Right atrium auricular region (tissue), 2 donors: Measurements from ENCODE around the gene HSPA1L. TPM values are rescaled to one million over a fixed set of nuclear protein-coding genes. Genes with fewer than 3 reads are reported as not detected.

Experiments used
- DNase-seq: peaks from one replicate; pipeline ENCODE4 v3.0.0-alpha.2; 2019; ENCODE audit warnings: low spot score
- H3K27ac ChIP-seq, 2 donors: fragments of 200-600 bp; sonication (generic); 1 replicate in 1 of 2; 2 replicates in 1 of 2; pipeline ENCODE4 v1.5.1; 2016 to 2019
- H3K27me3 ChIP-seq, 2 donors: fragments of 200-600 bp; sonication (generic); one replicate each; pipeline versions ENCODE4 v1.5.1 to v1.6.0; 2017 to 2019
- H3K36me3 ChIP-seq: fragments of 200-600 bp; sonication (generic); one replicate; pipeline ENCODE4 v1.5.1; 2016
- H3K4me1 ChIP-seq, 2 donors: fragments of 200-600 bp; sonication (generic); one replicate each; pipeline versions ENCODE4 v1.5.1 to v1.6.0; 2017 to 2019
- H3K4me3 ChIP-seq, 2 donors: fragments of 200-600 bp; sonication (generic); 1 replicate in 1 of 2; 2 replicates in 1 of 2; pipeline ENCODE4 v1.5.1; 2017 to 2019; ENCODE audit warnings: mild to moderate bottlenecking in 1 of 2, moderate library complexity in 1 of 2
- H3K9me3 ChIP-seq, 2 donors: fragments of 200-600 bp; sonication (generic); one replicate each; pipeline ENCODE4 v1.5.1; 2019
- total RNA-seq, 2 donors: library from RNA; depleted of rRNA; stranded (reverse); fragments of >200 nt; gene quantifications; one replicate each; pipeline ENCODE4 v1.1.0, GENCODE V29; 2016
- TF ChIP-seq, protein P1 (sequence below), 2 donors: fragments of 200-600 bp; sonication (generic); IDR thresholded peaks; one replicate each; pipeline ENCODE4 v1.5.1; 2019; ENCODE audit warnings: antibody characterized with exemption in 2 of 2

HSPA1L gene
- total RNA-seq, 2 donors from 2014 or later, result 1.1 to 1.6 TPM

DNA sequence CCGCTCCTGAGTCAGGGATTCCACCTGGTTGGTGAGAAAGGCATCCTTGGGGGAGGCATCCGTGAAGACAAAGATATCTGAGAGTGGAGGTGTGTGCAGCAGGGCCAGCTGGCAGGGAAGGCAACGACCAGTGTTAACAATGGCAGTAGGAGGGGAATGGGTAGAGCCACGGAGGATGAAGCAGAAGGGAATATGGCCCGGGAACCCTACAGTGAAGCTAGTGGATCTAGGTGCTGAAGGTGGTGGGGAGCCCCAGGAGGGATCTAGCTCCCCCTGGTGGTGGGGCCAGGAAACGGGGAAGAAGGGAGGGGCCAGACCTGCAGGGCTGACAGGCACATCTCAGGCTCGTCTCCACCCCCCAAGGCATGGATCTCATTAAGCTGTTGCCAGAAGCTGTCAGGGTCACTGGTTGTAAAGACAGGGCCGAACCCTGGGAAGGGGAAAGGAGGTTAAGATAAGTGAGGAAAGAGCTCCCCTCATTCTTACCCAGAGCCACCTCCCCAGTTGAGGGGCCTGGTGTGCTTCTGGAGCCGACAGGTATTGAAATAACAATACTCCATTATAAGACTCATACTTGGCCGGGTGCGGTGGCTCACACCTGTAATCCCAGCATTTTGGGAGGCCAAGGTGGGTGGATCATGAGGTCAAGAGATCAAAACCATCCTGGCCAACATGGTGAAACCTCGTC lies 45.3 kb downstream of the HSPA1L start:
- H3K27ac ChIP-seq, result no peak overlapping the region
- no peak overlapping the region for H3K4me3 ChIP-seq
- peak; percentile 67 for DNase-seq
- H3K9me3 ChIP-seq, result no peaks in the 10 kb centered on the region
- no peaks in the 10 kb centered on the region for H3K36me3 ChIP-seq
- peaks cover 0 to 4% of the 10 kb centered on the region in 2 donors for H3K4me1 ChIP-seq
- no peaks in the 10 kb centered on the region for H3K27me3 ChIP-seq
- TF ChIP-seq, protein P1, sequence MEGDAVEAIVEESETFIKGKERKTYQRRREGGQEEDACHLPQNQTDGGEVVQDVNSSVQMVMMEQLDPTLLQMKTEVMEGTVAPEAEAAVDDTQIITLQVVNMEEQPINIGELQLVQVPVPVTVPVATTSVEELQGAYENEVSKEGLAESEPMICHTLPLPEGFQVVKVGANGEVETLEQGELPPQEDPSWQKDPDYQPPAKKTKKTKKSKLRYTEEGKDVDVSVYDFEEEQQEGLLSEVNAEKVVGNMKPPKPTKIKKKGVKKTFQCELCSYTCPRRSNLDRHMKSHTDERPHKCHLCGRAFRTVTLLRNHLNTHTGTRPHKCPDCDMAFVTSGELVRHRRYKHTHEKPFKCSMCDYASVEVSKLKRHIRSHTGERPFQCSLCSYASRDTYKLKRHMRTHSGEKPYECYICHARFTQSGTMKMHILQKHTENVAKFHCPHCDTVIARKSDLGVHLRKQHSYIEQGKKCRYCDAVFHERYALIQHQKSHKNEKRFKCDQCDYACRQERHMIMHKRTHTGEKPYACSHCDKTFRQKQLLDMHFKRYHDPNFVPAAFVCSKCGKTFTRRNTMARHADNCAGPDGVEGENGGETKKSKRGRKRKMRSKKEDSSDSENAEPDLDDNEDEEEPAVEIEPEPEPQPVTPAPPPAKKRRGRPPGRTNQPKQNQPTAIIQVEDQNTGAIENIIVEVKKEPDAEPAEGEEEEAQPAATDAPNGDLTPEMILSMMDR (IDR thresholded peaks at IDR 0.05), result peak; percentile 44 to 75

DNA sequence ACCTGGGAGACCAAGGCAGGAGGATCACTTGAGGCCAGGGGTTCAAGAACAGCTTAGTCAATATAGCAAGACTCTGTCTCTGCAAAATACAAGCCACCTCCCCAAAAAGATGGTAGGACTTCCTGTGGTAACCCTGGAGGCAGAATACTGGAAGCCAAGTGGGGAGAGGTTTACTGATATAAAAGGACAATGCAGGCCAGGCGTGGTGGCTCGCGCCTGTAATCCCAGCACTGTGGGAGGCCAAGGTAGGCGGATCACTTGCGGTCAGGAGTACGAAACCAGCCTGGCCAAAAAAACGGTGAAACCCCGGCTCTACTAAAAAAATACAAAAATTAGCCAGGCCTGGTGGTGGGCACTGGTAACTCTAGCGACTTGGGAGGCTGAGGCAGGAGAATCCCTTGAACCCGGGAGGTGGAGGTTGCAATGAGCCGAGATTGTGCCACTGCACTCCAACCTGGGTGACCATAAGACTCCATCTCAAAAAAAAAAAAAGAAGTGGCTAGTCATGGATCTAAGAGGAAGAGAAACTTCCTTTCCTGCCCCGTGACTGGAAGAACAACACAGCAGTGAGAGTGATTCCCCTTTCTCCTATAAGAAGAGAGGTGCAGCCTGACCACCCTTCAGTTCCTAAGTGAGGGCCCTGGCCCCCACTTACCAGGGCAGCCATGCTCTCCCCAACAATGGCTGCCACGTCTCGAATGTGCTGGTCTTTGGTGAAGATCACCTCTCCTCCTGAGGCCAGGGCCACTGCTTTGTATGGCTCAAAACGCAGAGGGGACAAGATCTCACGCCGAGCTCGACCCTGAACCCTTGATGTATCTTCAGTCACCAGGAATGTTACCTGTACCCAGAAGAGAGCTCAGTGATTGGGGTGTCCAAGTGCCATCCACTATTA lies 46.5 kb downstream of the HSPA1L start:
- TF ChIP-seq, protein P1 (IDR thresholded peaks at IDR 0.05), result no peak
- Histone ChIP-seq H3K27ac (no peak overlapping the region), H3K27me3 (no peaks in the 10 kb centered on the region), H3K4me1 (peaks cover 0 to 4% of the 10 kb centered on the region in 2 donors), H3K4me3 (no peak overlapping the region), H3K36me3 (no peaks in the 10 kb centered on the region), H3K9me3 (no peaks in the 10 kb centered on the region)
- no peak for DNase-seq

DNA sequence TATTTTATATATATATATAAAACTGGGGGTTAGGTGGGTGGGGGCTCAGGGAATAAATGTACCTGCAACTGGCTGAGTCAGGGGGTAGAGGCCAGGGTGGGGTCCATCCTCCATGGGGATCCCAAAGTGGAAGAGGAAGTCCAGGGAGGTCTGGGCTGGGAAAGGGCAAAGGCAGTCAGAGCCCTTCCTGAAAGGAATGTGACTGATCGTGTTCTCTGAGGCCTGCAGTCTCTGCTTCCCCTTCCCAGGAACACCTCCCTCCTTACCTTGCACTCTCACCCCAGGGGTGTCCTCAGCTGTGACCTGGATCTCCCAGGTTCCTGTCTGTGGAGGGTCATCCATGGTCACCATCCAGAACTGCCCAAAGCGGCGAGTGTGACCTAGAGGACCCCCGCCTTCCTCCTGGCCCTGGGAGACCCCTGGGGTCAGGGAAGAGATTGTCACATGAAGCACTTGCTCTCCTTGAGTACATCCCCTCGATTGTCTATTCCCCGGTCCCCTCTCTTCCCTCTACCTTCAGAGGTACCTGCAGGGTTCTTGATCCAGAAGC lies 47.9 kb downstream of the HSPA1L start:
- TF ChIP-seq, protein P1 (IDR thresholded peaks at IDR 0.05), result no peak
- H3K27ac ChIP-seq, result no peak overlapping the region
- H3K4me3 ChIP-seq, result no peak overlapping the region
- peaks cover 0 to 4% of the 10 kb centered on the region in 2 donors for H3K4me1 ChIP-seq
- no peak for DNase-seq
- no peaks in the 10 kb centered on the region for H3K27me3 ChIP-seq
- no peaks in the 10 kb centered on the region for H3K36me3 ChIP-seq
- H3K9me3 ChIP-seq, result no peaks in the 10 kb centered on the region

DNA sequence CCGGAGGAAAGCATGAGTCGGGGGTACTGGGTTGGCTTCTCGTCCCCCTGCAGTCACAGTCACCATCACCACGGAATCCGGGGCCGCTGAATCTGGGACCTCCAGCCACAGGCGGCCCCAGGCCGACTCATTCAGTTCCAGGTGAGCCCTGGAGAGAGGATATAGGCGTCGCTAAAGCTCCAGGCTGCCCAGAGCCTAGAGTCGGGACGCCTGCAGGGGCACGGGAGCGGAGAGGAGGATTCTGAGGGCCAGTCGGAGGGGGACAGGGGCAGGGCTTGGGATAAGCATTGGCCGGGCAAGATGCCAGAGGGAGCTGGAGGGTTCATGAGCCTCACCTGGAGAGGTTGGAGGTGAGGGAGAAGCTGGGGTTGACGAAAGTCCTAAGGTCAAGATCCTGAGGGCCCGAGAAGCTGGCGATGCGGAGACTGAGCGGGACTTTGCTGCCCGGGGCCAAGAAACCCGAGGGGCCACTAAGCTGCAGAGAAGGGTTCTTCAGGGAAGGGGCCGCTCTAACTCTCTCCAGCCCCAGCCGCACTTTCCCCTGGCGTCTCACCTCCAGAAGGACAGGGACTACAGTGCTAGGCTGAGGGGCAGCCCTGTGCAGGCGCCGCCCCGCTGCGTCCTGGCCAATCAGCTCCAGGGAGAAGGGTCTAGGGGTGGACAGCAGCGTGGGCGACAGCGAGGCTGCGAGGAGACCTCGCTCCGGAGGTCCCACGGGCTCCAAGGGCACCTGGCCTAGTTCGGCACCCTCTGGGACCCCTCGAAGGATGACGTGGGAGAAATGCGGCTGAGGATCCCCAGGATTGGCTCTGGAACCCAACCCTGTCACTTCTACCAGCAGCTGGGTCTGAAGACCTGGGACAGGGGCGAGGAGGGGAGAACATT lies 48.9 kb downstream of the HSPA1L start:
- no peak for DNase-seq
- no peak overlapping the region for H3K27ac ChIP-seq
- no peaks in the 10 kb centered on the region for H3K9me3 ChIP-seq
- peaks cover 0 to 4% of the 10 kb centered on the region in 2 donors for H3K4me1 ChIP-seq
- H3K27me3 ChIP-seq, result no peaks in the 10 kb centered on the region
- peak overlapping the region in 1 of 2 donors; percentile 34 for H3K4me3 ChIP-seq
- H3K36me3 ChIP-seq, result no peaks in the 10 kb centered on the region
- TF ChIP-seq, protein P1 (IDR thresholded peaks at IDR 0.05), result no peak

DNA sequence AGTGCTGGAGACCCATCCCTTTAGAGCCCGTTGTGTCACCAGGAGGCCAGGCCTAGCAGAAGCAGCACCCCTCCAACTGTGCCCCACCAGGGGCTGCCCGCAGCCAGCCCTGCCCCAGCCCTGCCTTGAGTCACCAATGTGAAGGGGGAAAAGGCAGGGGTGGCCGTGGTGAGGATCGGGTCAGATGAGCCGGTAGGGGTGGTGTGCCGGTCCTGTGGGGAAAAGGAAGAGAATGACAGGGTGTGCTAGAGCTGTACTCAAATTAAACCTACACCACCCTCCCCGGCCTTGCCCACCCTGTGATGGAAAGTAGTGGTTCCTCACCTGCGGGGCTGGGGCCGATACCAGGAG lies 49.5 kb downstream of the HSPA1L start:
- TF ChIP-seq, protein P1 (IDR thresholded peaks at IDR 0.05), result no peak
- Histone ChIP-seq H3K36me3 (no peaks in the 10 kb centered on the region), H3K4me1 (peaks cover 0 to 4% of the 10 kb centered on the region in 2 donors), H3K9me3 (no peaks in the 10 kb centered on the region), H3K27ac (no peak overlapping the region), H3K4me3 (no peak overlapping the region), H3K27me3 (no peaks in the 10 kb centered on the region)
- no peak for DNase-seq
